IMR-90 (cell line): ENCODE measurements around the gene ZNF267. TPM values are rescaled to one million over a fixed set of nuclear protein-coding genes. Genes with fewer than 3 reads are reported as not detected.
"Not testable (repeated sequence)": the region's sequence is repeated elsewhere in the genome, so short reads cannot be mapped to it uniquely, and the experiment has no call there.

Source experiments
- ATAC-seq: fragments of 200-7000 bp; cut with Tn5 transposase; 2 replicates; pipeline ENCODE4 v1.9.1; 2020; ENCODE audit warnings: low read depth, mild to moderate bottlenecking, moderate library complexity
- BruUV-seq: library from RNA; stranded (reverse); fragments of 400-500 nt; replicated peaks from 2 replicates; lab custom pipeline; 2021; lab: Mats Ljungman, UMichigan
- CTCF ChIA-PET: fragments of 300-600 bp; formaldehyde crosslinking; extraction: SDS; loops from one replicate; lab custom pipeline; 2021; ENCODE audit warnings: antibody characterized with exemption; lab: Yijun Ruan, JAX
- POLR2A ChIA-PET: fragments of 300-600 bp; sonication (Branson Sonifier 250); formaldehyde crosslinking; loops from one replicate; lab custom pipeline; 2022; ENCODE audit warnings: antibody characterized with exemption; ENCODE audit not compliant: unreplicated experiment; lab: Charles Lee
- DNase-seq: peaks from one replicate; pipeline ENCODE4 v3.0.0; 2013
- H2AFZ ChIP-seq: replicated peaks from 2 replicates; pipeline ENCODE3; 2013; ENCODE audit warnings: low read length, mild to moderate bottlenecking; ENCODE audit not compliant: poor library complexity
- H2AK5ac ChIP-seq: 2 replicates; pipeline ENCODE4 v1.6.1; 2013; ENCODE audit warnings: low read depth, low read length, inconsistent platforms
- H2AK9ac ChIP-seq: replicated peaks from 2 replicates; pipeline ENCODE3; 2013; ENCODE audit warnings: mild to moderate bottlenecking, low read depth, low read length, moderate library complexity; ENCODE audit not compliant: poor library complexity
- H2BK120ac ChIP-seq: 2 replicates; pipeline ENCODE4 v1.6.1; 2013; ENCODE audit warnings: low read depth, low read length, inconsistent platforms
- H2BK15ac ChIP-seq: 3 replicates; pipeline ENCODE4 v1.6.1; 2013; ENCODE audit warnings: low read depth, low read length, inconsistent platforms
- H2BK20ac ChIP-seq: 2 replicates; pipeline ENCODE4 v1.6.1; 2013; ENCODE audit warnings: low read depth, mild to moderate bottlenecking, inconsistent platforms, low read length, moderate library complexity
- H2BK5ac ChIP-seq: 2 replicates; pipeline ENCODE4 v1.6.1; 2013; ENCODE audit warnings: mild to moderate bottlenecking, low read depth, low read length, inconsistent platforms; ENCODE audit not compliant: poor library complexity, severe bottlenecking
- H3K14ac ChIP-seq: replicated peaks from 2 replicates; pipeline ENCODE4 v1.6.1; 2013; ENCODE audit warnings: low read depth, low read length, inconsistent platforms
- H3K18ac ChIP-seq: 2 replicates; pipeline ENCODE4 v1.6.1; 2013; ENCODE audit warnings: low read depth, low read length, control low read depth
- H3K23ac ChIP-seq: 2 replicates; pipeline ENCODE4 v1.6.1; 2013; ENCODE audit warnings: low read depth, low read length, inconsistent platforms
- H3K27ac ChIP-seq: 2 replicates; pipeline ENCODE4 v1.5.1; 2013; ENCODE audit warnings: mild to moderate bottlenecking, control low read depth, low read length; ENCODE audit not compliant: insufficient read depth
- H3K27me3 ChIP-seq: 2 replicates; pipeline ENCODE4 v1.6.1; 2013; ENCODE audit warnings: low read length; ENCODE audit not compliant: control insufficient read depth, insufficient read depth
- H3K36me3 ChIP-seq: 2 replicates; pipeline ENCODE4 v1.6.1; 2013; ENCODE audit warnings: low read length, mixed read lengths; ENCODE audit not compliant: control insufficient read depth, insufficient read depth
- H3K4ac ChIP-seq: 2 replicates; pipeline ENCODE4 v1.6.1; 2013; ENCODE audit warnings: low read depth, low read length, inconsistent platforms
- H3K4me1 ChIP-seq: 2 replicates; pipeline ENCODE4 v1.6.1; 2013; ENCODE audit warnings: low read length, mixed read lengths; ENCODE audit not compliant: control insufficient read depth, insufficient read depth
- H3K4me2 ChIP-seq: 2 replicates; pipeline ENCODE4 v1.6.1; 2013; ENCODE audit warnings: low read depth, mild to moderate bottlenecking, control low read depth, low read length, moderate library complexity
- H3K4me3 ChIP-seq: 2 replicates; pipeline ENCODE4 v1.5.1; 2013; ENCODE audit warnings: low read depth, mild to moderate bottlenecking, control low read depth, low read length, moderate library complexity; ENCODE audit not compliant: insufficient read depth
- H3K56ac ChIP-seq: 2 replicates; pipeline ENCODE4 v1.6.1; 2013; ENCODE audit warnings: low read length, inconsistent platforms; ENCODE audit not compliant: insufficient read depth; ENCODE audit errors: extremely low read depth
- H3K79me1 ChIP-seq, 2 experiments: 2 replicates each; pipeline ENCODE4 v1.6.1; 2013; ENCODE audit warnings: low read length in 2 of 2, inconsistent platforms in 1 of 2, low read depth in 1 of 2
- H3K9ac ChIP-seq: 2 replicates; pipeline ENCODE4 v1.6.1; 2013; ENCODE audit warnings: low read depth, low read length, control low read depth
- H3K9me1 ChIP-seq: 2 replicates; pipeline ENCODE4 v1.6.1; 2013; ENCODE audit warnings: low read length, inconsistent platforms; ENCODE audit not compliant: insufficient read depth
- H3K9me3 ChIP-seq: 2 replicates; pipeline ENCODE4 v1.6.1; 2013; ENCODE audit warnings: low read length; ENCODE audit not compliant: control insufficient read depth, insufficient read depth
- H4K20me1 ChIP-seq: 2 replicates; pipeline ENCODE4 v1.6.1; 2013; ENCODE audit warnings: low read length, inconsistent platforms; ENCODE audit not compliant: insufficient read depth
- H4K5ac ChIP-seq: 2 replicates; pipeline ENCODE4 v1.6.1; 2013; ENCODE audit warnings: mild to moderate bottlenecking, low read depth, low read length, control low read depth
- H4K8ac ChIP-seq, 2 experiments: 2 replicates each; pipeline ENCODE4 v1.6.1; 2013; ENCODE audit warnings: low read depth in 2 of 2, low read length in 2 of 2, control low read depth in 1 of 2, inconsistent platforms in 1 of 2
- H4K91ac ChIP-seq: 2 replicates; pipeline ENCODE4 v1.6.1; 2013; ENCODE audit warnings: low read depth, low read length, inconsistent platforms; ENCODE audit not compliant: insufficient read depth
- WGBS, 2 experiments: methylation state at CpG; one replicate each; pipeline versions ENCODE4 v1.1.5 to v1.1.7; 2013; ENCODE audit warnings: missing lambda C conversion rate in 2 of 2; ENCODE audit not compliant: insufficient read length in 1 of 2; ENCODE audit errors: extremely low coverage in 2 of 2; 5-methylcytosine and 5-hydroxymethylcytosine counted together
- dilution Hi-C: fragments of 300-500 bp; cut with HindIII; formaldehyde crosslinking; loops from one replicate; pipeline ENCODE4 v1.14.3; 2018; ENCODE audit warnings: low sequenced_read_pairs; ENCODE audit not compliant: unreplicated experiment
- in situ Hi-C: fragments of 300-500 bp; cut with MboI; formaldehyde crosslinking; loops from 3 replicates; pipeline ENCODE4 v1.14.3; 2019; ENCODE audit warnings: low sequenced_read_pairs, inconsistent platforms, mixed read lengths
- intact Hi-C: fragments of 100-400 bp; cut with micrococcal nuclease; formaldehyde crosslinking; loops from 2 replicates; pipeline ENCODE4 v1.10.0; 2022
- polyA plus RNA-seq, 3 experiments: library from polyadenylated mRNA; depleted of rRNA; stranded (reverse); fragments of >200 nt; gene quantifications; 2 replicates each; pipeline ENCODE4 v1.2.3, GENCODE V29; 2012; ENCODE audit warnings: low replicate concordance in 1 of 3
- total RNA-seq: library from RNA; depleted of rRNA; stranded (reverse); fragments of >200 nt; gene quantifications from 2 replicates; pipeline ENCODE4 v1.2.3, GENCODE V29; 2012

The ZNF267 gene
- total and polyA plus RNA-seq, 2 of the 4 experiments (the other 2 are of a cell fraction), result 2.5 to 15.6 TPM

DNA sequence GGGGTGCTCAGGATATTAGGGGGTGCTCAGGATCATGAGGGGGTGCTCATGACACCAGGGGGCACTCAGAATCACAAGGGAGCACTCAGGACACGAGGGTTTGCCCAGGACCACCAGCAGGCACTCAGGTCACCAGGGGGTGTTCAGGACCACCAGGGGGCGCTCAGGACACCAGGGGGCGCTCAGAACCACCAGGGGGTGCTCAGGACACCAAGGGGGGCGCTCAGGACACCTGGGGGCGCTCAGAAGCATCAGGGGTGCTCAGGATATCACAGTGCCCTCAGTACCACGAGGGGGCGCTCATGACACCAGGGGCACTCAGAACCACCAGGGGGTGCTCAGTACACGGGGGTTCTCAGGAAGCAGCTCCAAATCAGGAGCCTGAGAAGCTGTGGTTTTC lies 82.6 kb downstream of the ZNF267 start:
- H2BK120ac ChIP-seq, H3K14ac ChIP-seq, H2AFZ ChIP-seq, H3K27ac ChIP-seq, H3K79me1 ChIP-seq, H2AK5ac ChIP-seq, H3K36me3 ChIP-seq, DNase-seq, H4K20me1 ChIP-seq, POLR2A ChIA-PET, dilution Hi-C loops, H3K9me1 ChIP-seq, H3K4ac ChIP-seq, H3K9me3 ChIP-seq, H2BK15ac ChIP-seq, H2BK20ac ChIP-seq, H2BK5ac ChIP-seq, intact Hi-C loops, in situ Hi-C loops, H3K9ac ChIP-seq, H3K4me3 ChIP-seq, H3K27me3 ChIP-seq, H3K23ac ChIP-seq, H4K8ac ChIP-seq, H3K56ac ChIP-seq, ATAC-seq, H3K4me2 ChIP-seq, H4K5ac ChIP-seq, CTCF ChIA-PET, H3K4me1 ChIP-seq, H2AK9ac ChIP-seq, H4K91ac ChIP-seq, BruUV-seq, H3K18ac ChIP-seq: not testable (repeated sequence)
- no CpG with 5 or more reads among the region's 8 CpGs for WGBS, 2 experiments

DNA sequence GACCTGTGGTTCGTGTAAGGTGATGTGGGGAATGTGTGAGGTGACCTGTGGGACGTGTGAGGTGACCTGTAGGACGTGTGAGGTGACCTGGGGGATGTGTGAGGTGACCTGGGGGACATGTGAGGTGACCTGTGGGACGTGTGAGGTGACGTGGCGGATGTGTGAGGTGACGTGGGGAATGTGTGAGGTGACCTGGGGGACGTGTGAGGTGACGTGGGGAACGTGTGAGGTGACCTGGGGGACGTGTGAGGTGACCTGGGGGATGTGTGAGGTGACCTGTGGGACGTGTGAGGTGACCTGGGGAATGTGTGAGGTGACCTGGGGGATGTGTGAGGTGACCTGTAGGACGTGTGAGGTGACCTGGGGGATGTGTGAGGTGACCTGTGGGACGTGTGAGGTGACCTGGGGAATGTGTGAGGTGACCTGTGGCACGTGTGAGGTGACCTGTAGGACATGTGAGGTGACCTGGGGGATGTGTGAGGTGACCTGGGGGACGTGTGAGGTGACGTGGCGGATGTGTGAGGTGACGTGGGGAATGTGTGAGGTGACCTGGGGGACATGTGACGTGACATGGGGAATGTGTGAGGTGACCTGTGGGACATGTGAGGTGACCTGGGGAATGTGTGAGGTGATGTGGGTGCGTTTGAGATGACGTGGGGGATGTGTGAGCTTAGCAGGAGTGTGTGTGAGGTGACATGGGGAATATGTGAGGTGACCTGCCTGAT lies 86.7 kb downstream of the ZNF267 start:
- 39% methylated on average over 20 of the region's 22 CpGs; no CpG with 5 or more reads in 1 of the 2 experiments for WGBS, 2 experiments
- H2BK20ac ChIP-seq, H4K20me1 ChIP-seq, dilution Hi-C loops, in situ Hi-C loops, H4K5ac ChIP-seq, H3K27ac ChIP-seq, H4K8ac ChIP-seq, H3K4ac ChIP-seq, H2BK5ac ChIP-seq, H4K91ac ChIP-seq, H3K4me1 ChIP-seq, H3K27me3 ChIP-seq, H3K36me3 ChIP-seq, ATAC-seq, CTCF ChIA-PET, H2AK5ac ChIP-seq, H3K4me3 ChIP-seq, H2BK120ac ChIP-seq, H3K23ac ChIP-seq, BruUV-seq, intact Hi-C loops, POLR2A ChIA-PET, H2BK15ac ChIP-seq, H3K9ac ChIP-seq, H3K4me2 ChIP-seq, DNase-seq, H3K56ac ChIP-seq, H2AK9ac ChIP-seq, H3K79me1 ChIP-seq, H3K9me3 ChIP-seq, H3K14ac ChIP-seq, H2AFZ ChIP-seq, H3K9me1 ChIP-seq, H3K18ac ChIP-seq: not testable (repeated sequence)
